Brain pericyte (primary cell): Measurements from ENCODE around the gene GPR160.
"Not testable (repeated sequence)": the region's sequence is repeated elsewhere in the genome, so short reads cannot be mapped to it uniquely, and the experiment has no call there.

Experiments
- DNase-seq: peaks from one replicate; pipeline ENCODE4 v3.0.0-alpha.2; 2012; ENCODE audit warnings: low read depth, low spot score

GPR160 gene, protein sequence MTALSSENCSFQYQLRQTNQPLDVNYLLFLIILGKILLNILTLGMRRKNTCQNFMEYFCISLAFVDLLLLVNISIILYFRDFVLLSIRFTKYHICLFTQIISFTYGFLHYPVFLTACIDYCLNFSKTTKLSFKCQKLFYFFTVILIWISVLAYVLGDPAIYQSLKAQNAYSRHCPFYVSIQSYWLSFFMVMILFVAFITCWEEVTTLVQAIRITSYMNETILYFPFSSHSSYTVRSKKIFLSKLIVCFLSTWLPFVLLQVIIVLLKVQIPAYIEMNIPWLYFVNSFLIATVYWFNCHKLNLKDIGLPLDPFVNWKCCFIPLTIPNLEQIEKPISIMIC

GRCh38 chr3:170037463-170038433, at the start of gene GPR160:
GPR160 (plus strand) TSS chr3:170037995; CDS start chr3:170083973, 45,978 bp downstream.
- no peak for DNase-seq

DNA sequence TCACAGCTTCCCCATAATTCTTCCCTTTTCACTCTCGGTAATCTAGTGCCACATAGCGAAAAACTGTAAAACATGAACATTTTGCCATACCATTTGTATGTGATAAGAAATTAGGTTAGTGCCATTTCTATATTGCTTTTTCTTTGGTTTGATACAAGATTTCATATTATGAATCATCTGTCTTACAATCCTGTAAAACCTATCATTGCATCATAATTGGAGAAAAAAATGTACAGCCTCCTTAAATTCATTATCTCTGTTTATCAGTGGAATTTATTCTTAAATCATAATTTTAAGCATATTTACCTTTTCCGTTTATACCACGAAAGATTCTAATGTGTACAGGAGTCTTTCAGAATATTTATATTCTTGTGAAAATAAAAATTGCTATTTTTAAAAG, 47.4 kb upstream of the GPR160 start:
- no peak for DNase-seq

GRCh38 chr3:169992156-169992555, 45.6 kb upstream of the GPR160 start:
- DNase-seq: no peak

- no peak for DNase-seq
Measured at GRCh38 chr3:169992781-169993180, 45.0 kb upstream of the GPR160 start.

DNA sequence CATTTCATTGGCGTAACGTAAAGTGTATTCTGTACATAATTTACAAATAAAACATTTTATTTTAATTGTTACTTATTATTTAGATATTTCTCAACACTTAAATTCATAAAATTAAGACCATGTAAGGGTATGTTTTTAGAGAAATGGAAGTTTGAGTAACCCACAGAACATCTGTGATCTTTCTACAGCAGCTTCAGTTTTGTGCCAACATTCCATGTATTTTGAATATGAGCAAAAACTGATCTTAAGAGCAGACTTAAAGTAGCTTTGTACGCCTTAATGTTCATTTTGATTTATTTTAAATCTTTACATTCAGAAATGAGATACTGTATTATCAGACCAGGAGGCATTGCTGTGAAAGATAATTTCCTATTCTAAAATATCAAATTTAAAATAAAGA, 44.0 kb upstream of the GPR160 start:
- DNase-seq: no peak

- no peak for DNase-seq
Measured at GRCh38 chr3:169996063-169996462, 41.7 kb upstream of the GPR160 start.

- DNase-seq: no peak
Measured at GRCh38 chr3:169998668-169999131, 39.1 kb upstream of the GPR160 start.

DNA sequence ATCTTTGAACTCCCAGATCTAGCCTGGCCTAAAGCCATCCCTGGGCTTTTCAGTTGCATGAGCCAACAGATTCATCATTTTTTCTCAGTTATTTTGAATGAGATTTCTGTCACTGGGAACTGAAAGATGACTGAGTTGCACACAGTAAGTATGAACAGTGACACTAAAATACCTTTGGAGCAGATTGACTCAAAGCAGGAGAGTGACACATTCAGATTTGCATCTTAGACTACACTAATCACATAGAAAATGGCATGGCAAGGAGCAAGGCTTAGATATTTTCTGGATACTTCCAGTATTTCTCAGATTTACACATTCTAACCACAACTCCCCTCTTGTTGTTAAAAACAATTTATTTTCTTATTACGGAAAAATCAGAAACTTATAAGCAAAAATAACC, 38.4 kb upstream of the GPR160 start:
- no peak for DNase-seq

DNA sequence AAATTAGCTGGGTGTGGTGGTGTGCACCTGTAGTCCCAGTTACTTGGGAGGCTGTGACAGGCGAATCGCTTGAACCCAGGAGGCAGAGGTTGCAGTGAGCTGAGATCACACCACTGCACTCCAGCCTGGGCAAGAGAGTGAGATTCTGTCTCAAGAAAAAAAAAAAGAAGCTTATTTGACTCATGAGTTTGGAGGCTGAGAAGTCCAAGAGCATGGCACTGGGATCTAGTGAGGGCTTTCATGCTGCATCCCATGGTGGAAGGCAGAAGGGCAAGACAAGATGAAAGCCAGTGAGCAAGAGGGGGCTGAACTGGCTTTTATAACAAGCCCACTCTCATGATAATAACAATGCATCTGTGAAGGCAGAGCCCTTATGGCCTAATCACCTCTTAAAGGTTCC, 37.7 kb upstream of the GPR160 start:
- no peak for DNase-seq

GRCh38 chr3:170002231-170002630, 35.6 kb upstream of the GPR160 start:
- no peak for DNase-seq

- no peak for DNase-seq
Measured at GRCh38 chr3:170002879-170003278, 34.9 kb upstream of the GPR160 start.

GRCh38 chr3:170003881-170004356, 33.9 kb upstream of the GPR160 start:
- DNase-seq: no peak

- DNase-seq: no peak
Measured at GRCh38 chr3:170007031-170007663, 30.6 kb upstream of the GPR160 start.

- no peak for DNase-seq
Measured at GRCh38 chr3:170010498-170010897, 27.3 kb upstream of the GPR160 start.

- no peak for DNase-seq
Measured at GRCh38 chr3:170012683-170013400, 25.0 kb upstream of the GPR160 start.

DNA sequence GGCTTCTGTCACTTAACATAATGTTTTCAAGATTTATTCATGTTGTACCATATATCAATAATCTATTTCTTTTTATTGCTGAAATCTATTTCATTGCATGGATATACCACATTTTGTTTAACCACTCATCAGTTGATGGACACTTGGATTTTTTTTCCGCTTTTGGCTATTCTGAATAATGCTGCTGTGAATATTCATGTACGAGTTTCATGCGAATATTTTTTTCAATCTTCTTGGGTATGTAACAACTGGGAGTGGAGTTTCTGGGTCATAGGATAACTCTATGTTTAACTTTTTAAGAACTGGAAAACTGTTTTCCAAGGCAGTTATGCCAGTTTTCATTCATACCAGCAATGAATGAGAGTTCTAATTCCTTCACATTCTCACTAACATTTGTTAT, 21.7 kb upstream of the GPR160 start:
- DNase-seq: no peak

GRCh38 chr3:170019306-170019705, 18.5 kb upstream of the GPR160 start:
- not testable (repeated sequence) for DNase-seq

GRCh38 chr3:170021083-170021482, 16.7 kb upstream of the GPR160 start:
- DNase-seq: no peak

DNA sequence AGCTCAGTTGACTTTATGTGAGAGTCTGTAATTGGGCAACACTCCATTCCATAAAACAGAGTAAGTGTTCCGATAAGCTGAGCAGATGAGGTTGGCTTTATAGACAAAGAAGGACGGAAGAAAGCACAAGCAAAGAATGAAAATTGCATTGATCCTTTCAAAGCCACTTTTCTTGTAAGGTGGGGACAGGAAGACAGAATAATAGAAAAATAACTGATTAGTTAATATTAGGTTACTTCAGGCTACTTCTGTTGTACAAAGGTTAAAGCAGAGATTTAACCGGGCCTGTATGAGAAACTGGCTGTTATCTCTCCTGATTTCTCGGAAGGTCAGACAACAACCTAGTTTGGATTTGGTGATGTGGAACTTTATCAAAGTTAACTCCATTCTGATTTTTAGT, 15.5 kb upstream of the GPR160 start:
- no peak for DNase-seq

GRCh38 chr3:170023165-170023564, 14.6 kb upstream of the GPR160 start:
- no peak for DNase-seq

DNA sequence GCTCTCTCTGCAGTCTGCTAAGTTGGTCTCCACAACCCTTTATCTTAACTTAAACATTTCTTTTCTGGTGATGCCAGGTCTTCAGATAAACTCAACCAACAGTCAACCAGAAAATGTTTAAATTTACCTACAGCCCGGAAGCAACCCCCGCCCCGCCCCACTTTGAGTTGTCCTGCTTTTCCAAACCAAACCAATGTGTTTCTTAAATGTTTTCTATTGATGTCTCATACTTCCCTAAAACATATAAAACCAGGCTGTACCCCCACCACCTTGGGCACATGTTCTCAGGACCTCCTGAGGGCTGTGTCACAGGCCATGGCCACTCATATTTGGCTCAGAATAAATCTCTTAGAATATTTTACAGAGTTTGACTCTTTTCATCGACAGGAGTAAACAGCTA, 13.2 kb upstream of the GPR160 start:
- DNase-seq: no peak
